T47D (cell line): ENCODE data around the gene MED27.

Experiments used
- DNase-seq, 2 experiments: peaks; one replicate each; pipeline versions ENCODE4 v3.0.0 to v3.0.0-alpha.2; 2011 to 2012; ENCODE audit warnings: low read depth in 1 of 2, low spot score in 1 of 2
- JUND ChIP-seq: IDR thresholded peaks from 2 replicates; pipeline ENCODE4 v1.6.1; 2012; ENCODE audit warnings: low read depth
- in situ Hi-C: cut with HindIII; loops from 2 replicates; pipeline ENCODE4 v1.10.0; 2016; ENCODE audit warnings: low sequenced_read_pairs, low pct_unique_long_range_greater_than_20kb

Gene MED27

GRCh38 chr9:132049323-132049882 is 30.3 kb downstream of the MED27 start:
- no peak for DNase-seq
- TF ChIP-seq JUND = no peak
- in situ Hi-C loops = no loop called here

- in situ Hi-C loops = no loop called here
- no peak for TF ChIP-seq JUND
Measured at GRCh38 chr9:132048201-132048600, 31.5 kb downstream of the MED27 start.

DNA sequence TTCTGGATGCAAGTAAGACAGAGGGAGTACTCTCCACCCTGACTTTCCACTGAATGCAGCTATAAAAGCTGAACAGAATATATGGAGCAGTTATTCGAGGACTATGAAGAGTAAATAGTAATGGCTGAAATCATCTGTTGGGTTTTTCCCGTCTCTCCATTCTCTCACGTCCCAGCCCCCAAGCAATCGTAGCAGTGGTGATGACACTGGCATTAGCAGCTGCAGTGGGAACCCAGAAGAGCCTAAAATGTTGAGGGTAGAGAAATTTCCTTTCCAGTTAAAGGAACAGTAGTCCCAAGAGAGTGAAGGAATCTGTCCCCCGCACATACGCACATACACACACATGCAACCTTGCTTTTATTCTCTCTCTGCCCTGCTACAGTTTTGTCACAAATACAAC is 33.2 kb downstream of the MED27 start:
- in situ Hi-C loops = no loop called here
- no peak for DNase-seq
- no peak for TF ChIP-seq JUND

More at GRCh38 chr9:132048201-132048600, 31.5 kb downstream of the MED27 start:
- no peak for DNase-seq

GRCh38 chr9:132044176-132044875 is 35.3 kb downstream of the MED27 start:
- DNase-seq = no peak
- in situ Hi-C loops = no loop called here
- TF ChIP-seq JUND = no peak

- TF ChIP-seq JUND = no peak
- DNase-seq = no peak
- in situ Hi-C loops = no loop called here
Measured at GRCh38 chr9:132043708-132044107, 36.0 kb downstream of the MED27 start.

- no peak for DNase-seq
- no peak for TF ChIP-seq JUND
- in situ Hi-C loops = no loop called here
Measured at GRCh38 chr9:132042324-132042723, 37.3 kb downstream of the MED27 start.

DNA sequence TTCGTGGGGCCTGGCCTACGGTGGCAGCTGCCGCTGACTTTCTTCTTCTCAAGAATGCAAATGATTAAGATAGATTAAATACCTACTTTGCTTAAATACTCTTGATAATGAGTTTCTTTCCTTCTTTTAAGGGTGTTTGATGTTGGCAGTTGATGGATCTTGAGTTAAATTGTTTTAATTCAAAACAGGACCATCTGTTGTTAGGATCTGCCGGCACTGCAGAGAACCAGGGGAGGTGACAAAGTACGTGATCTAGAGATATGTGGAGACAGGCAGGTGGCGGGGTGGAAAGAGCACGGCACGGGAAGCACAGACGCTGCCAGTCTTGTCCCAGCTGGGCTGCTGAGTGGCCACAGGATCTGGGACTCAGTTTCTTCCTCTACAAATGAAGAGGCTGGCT is 37.9 kb downstream of the MED27 start:
- TF ChIP-seq JUND = no peak
- DNase-seq = no peak
- in situ Hi-C loops = no loop called here

GRCh38 chr9:132040808-132041207 is 38.9 kb downstream of the MED27 start:
- in situ Hi-C loops = no loop called here
- no peak for TF ChIP-seq JUND
- no peak for DNase-seq

DNA sequence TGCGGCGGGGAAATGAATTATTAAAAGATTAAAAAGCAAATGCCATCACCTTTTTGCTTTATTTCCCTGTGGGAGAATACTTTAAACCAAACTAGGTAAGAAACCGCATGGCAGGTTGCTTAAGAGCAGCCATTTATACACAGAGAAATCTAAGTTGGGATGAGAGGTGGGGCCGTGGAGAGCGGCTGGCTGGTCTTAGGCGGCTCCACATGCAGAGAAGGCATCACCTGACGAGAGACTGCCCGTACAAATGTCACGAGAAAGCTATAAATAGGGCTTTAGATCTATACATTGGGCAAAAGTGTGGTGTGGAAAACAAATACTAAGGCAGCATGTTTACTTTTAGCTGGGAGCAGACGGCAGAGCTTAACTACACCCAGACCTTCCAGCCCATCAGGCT is 39.4 kb downstream of the MED27 start:
- TF ChIP-seq JUND = no peak
- no peak for DNase-seq
- in situ Hi-C loops = no loop called here

GRCh38 chr9:132039284-132039683 is 40.4 kb downstream of the MED27 start:
- TF ChIP-seq JUND = no peak
- DNase-seq = no peak
- in situ Hi-C loops = no loop called here

DNA sequence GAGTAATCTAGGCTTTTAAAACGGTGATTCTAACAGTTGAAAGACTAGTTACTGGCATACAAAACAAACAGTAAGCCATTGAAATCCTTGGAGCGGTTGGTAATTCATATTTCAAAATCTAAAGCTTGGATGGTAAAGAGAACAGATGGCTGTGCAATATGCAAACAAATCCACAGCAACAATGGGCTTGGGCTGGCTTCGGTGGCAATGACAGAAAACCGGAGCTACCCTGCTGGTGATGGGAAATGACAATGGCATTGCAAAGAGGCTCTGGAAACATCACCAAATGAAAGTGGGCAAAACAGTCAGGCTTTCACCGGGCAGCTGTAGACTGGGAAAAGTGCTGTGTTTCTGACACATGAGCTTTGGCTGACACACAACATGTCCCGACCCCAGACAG is 42.2 kb downstream of the MED27 start:
- TF ChIP-seq JUND = no peak
- DNase-seq = no peak
- in situ Hi-C loops = no loop called here

- in situ Hi-C loops = no loop called here
- no peak for DNase-seq
Measured at GRCh38 chr9:132036521-132036920, 43.1 kb downstream of the MED27 start.

DNA sequence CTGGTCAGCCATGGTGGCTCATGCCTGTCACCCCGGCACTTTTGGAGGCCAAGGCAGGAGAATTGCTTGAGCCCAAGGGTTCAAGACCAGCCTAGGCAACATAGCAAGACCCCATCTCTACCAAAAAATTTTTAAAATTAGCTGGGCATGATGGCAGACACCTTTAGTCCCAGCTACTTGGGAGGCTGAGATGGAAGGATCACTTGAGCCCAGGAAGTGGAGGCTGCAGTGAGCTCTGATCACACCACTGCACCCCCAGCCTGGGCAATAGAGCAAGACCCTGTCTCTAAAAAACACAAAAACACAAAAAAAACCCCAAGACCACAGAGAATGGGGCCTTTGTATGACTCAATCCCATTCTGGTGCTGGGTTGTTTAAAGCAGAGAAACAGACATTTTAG is 44.0 kb downstream of the MED27 start:
- no peak for TF ChIP-seq JUND
- no peak for DNase-seq
- in situ Hi-C loops = no loop called here

More at GRCh38 chr9:132036521-132036920, 43.1 kb downstream of the MED27 start:
- TF ChIP-seq JUND = no peak
